ENCODE measurements around the gene C5orf24. TPM values are rescaled to one million over a fixed set of nuclear protein-coding genes. Genes with fewer than 3 reads are reported as not detected.
A peak's percentile ranks its signal among the peaks of the same experiment; 100 is the strongest.

C5orf24 gene
- total RNA-seq, 3 donors from 2014 or later (not counting 1 experiment from before 2014, with no cell fraction given), result 42.7 to 49.8 (median 44.7) TPM

- no peak overlapping the region for H3K27ac ChIP-seq (ENCODE audit: low read length)
- WGBS (ENCODE audit: insufficient coverage), result 88% methylated on average over 1 of the region's 1 CpG
- H3K9me3 ChIP-seq (ENCODE audit: control insufficient read depth, insufficient read depth, low read length), result no peaks in the 10 kb centered on the region
These were observed 61.0 kb downstream of the C5orf24 start for GRCh38 chr5:134906811-134907210.

More at GRCh38 chr5:134906811-134907210, 61.0 kb downstream of the C5orf24 start:
- no peak for TF ChIP-seq CTCF (IDR thresholded peaks at IDR 0.05)
- Mint-ChIP-seq H3K27ac (peak overlapping the region; percentile 91 to 94), H3K4me3 (peak overlapping the region; percentile 55), H3K27me3 (ENCODE audit: low read depth in 2 of 2) (no peaks in the 10 kb centered on the region), H3K9me3 (no peaks in the 10 kb centered on the region), H3K4me1 (peaks cover 4% of the 10 kb centered on the region in 2 donors), H3K36me3 (no peaks in the 10 kb centered on the region)
- Histone ChIP-seq H3K4me3 (ENCODE audit: low read length) (no peak overlapping the region), H3K36me3 (ENCODE audit: control insufficient read depth, insufficient read depth, low read length) (peaks cover 11% of the 10 kb centered on the region), H3K27me3 (ENCODE audit: control insufficient read depth, insufficient read depth, low read length) (no peaks in the 10 kb centered on the region), H3K4me1 (ENCODE audit: control insufficient read depth, insufficient read depth, low read length) (peaks cover 11% of the 10 kb centered on the region)
- intact Hi-C loops (cut with micrococcal nuclease), result loop anchor here (10.0 kb wide), 3 partner anchors 272 to 602 kb away; partner anchors contain the start of genes JADE2 and SAR1B
- no peak for ATAC-seq
- DNase-seq, result no peak

Other genes starting within 250 kb of the C5orf24 start
- 10 to 100 TPM; 36.2 to 50.2 (median 41.2) TPM for gene SAR1B, start 213.1 kb upstream of the C5orf24 start, total RNA-seq
- gene SEC24A, start 197.2 kb upstream of the C5orf24 start, total RNA-seq, result 10 to 100 TPM; 20.9 to 26.1 (median 25.0) TPM
- 10 to 100 TPM; 23.5 to 35.9 (median 34.6) TPM for gene CAMLG, start 107.4 kb upstream of the C5orf24 start, total RNA-seq
- 10 to 100 TPM; 61.4 to 74.8 (median 67.2) TPM for gene DDX46, start 87.2 kb upstream of the C5orf24 start, total RNA-seq
- 10 to 100 TPM; 36.6 to 48.3 (median 47.8) TPM for gene TXNDC15, start 28.4 kb downstream of the C5orf24 start, total RNA-seq
- gene PCBD2, start 59.2 kb downstream of the C5orf24 start, total RNA-seq, result 10 to 100 TPM in 1 of 3 donors, 1 to 10 TPM in 2; 7.6 to 11.5 (median 7.7) TPM
- under 1 TPM; 0.31 to 0.79 (median 0.55) TPM for gene CATSPER3, start 121.9 kb downstream of the C5orf24 start, total RNA-seq
- not detected for gene PITX1, start 188.3 kb downstream of the C5orf24 start, total RNA-seq

Data from natural killer cell (primary cell).